Left forelimb (tissue), 1 donor: Measurements from ENCODE around the gene ARID3A.

Source experiments
- DNase-seq: peaks from one replicate; pipeline ENCODE4 v3.0.0-alpha.2; 2018; ENCODE audit warnings: low spot score

ARID3A gene

GRCh38 chr19:1004803-1005664 is 79.2 kb downstream of the ARID3A start:
- no peak for DNase-seq

- no peak for DNase-seq
These were observed 81.0 kb downstream of the ARID3A start for GRCh38 chr19:1006711-1007398.

DNA sequence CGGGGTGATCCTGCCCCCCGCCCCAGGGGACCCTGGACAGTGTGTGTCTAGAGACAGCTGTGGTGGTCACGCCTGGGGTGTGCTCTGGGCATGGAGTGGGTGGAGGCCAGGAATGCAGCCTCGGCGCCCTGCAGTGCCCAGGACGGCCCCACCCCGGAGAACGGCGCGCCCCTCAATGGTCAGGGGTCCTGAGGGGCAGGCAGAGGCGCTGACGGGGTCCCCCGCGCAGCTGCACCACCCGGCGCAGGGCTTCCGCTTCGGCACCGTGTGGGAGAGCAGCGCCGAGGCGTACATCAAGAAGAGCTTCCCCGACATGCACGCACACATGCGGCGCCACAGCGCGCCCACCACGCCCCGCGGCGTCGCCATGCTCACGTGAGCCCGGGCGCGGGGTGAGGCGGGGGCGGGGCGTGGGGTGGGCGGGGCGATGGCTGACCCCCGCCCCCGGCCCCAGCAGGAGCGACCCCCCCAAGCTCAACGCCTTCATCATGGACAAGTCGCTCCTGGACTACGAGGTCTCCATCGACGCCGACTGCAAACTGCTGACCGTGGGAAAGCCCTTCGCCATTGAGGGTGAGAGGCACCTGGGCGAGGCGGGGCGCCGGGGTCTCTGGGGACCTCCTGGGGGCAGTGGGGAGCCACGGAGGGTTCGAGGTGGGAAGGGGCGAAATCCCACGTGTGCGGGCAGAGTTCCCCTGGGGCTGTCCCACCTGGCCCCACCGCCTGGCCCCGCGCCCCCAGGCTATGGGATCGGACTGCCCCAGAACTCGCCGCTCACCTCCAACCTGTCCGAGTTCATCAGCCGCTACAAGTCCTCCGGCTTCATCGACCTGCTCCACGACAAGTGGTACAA is 81.8 kb downstream of the ARID3A start:
- DNase-seq: no peak

DNA sequence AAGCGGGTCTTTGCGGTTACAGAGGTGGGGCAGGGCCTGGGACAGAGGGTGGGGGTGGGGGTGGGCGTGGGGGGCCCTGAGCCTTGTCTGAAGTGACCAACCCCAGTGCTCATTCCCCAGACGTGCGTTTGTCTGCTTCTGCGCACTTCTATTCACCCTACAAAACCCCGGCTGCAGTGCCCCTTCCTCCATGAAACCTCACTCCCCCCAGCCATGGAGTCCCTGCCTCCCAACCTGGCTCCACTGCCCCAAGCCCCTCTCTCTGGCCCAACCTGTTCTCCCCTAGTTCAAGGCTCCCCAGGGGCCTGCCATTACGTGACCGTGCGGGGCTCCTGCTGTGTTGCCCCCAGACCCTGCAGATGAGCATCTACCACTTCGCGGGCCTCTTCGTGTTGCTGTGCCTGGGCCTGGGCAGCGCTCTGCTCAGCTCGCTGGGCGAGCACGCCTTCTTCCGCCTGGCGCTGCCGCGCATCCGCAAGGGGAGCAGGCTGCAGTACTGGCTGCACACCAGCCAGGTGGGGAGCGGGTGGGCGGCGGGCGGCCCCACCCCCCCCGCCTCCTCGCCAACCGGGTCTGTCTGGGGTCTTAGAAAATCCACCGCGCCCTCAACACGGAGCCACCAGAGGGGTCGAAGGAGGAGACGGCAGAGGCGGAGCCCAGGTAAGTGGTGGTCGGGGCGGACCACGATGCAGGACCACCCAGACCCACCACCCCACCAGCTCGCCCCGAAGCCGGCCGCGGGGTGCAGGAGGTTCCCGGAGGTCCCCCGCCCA is 82.6 kb downstream of the ARID3A start:
- DNase-seq: no peak

GRCh38 chr19:1009041-1009980 is 83.5 kb downstream of the ARID3A start:
- no peak for DNase-seq

DNA sequence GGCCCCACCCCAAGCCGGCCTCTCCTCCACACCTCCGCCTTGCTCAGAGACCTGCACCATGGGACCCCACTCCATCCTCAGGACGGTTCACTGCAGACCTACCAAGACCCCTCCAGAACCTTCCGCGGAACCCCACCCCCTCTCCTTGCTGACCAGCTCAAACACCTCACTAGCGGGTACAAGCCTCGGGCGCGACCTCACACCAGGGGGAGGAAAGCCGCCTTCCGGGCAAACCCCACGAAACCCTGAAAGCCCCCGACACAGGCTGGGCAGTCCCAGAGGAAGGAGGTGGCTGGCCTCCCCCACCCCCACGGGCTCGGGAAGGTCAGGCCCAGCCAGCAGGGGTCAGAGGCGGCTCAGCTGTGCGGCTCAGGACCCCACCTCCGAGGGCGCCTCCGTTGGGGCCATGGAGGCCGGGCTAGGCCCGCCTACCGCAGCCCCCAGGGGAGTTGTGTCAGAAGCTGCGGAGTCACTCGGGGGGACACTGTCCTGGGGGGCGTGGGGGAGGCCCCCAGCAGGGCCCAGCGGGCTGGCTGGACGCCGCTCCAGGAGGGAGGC is 84.2 kb downstream of the ARID3A start:
- DNase-seq: no peak

GRCh38 chr19:1010586-1011510 is 85.0 kb downstream of the ARID3A start:
- no peak for DNase-seq

DNA sequence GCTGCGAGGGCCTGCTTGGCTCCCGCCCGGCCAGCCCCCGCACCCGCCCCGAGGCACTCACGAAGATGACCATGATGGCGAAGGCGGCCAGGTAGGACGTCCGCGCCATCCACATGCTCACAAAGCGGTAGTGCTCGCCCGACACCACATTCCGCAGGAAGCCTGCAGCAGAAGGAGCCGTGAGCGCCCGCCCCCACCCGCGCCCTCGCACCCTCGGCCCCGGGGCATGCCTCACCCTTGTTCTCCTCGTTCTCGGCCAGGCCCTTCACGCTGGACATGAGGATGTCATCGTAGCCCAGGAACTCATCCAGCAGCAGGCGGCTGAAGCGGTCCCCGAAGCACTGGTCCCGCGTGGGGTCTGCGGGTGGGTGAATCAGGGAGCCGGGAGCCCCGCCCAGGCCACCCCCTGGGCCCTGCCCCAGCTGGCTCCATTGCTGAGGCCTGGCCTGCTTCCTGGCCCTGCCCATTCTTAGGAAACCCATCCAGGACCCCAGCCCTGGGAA is 86.0 kb downstream of the ARID3A start:
- no peak for DNase-seq

- DNase-seq: no peak
These were observed 86.5 kb downstream of the ARID3A start for GRCh38 chr19:1012334-1012733.

GRCh38 chr19:1013218-1013617 is 87.4 kb downstream of the ARID3A start:
- DNase-seq: no peak

DNA sequence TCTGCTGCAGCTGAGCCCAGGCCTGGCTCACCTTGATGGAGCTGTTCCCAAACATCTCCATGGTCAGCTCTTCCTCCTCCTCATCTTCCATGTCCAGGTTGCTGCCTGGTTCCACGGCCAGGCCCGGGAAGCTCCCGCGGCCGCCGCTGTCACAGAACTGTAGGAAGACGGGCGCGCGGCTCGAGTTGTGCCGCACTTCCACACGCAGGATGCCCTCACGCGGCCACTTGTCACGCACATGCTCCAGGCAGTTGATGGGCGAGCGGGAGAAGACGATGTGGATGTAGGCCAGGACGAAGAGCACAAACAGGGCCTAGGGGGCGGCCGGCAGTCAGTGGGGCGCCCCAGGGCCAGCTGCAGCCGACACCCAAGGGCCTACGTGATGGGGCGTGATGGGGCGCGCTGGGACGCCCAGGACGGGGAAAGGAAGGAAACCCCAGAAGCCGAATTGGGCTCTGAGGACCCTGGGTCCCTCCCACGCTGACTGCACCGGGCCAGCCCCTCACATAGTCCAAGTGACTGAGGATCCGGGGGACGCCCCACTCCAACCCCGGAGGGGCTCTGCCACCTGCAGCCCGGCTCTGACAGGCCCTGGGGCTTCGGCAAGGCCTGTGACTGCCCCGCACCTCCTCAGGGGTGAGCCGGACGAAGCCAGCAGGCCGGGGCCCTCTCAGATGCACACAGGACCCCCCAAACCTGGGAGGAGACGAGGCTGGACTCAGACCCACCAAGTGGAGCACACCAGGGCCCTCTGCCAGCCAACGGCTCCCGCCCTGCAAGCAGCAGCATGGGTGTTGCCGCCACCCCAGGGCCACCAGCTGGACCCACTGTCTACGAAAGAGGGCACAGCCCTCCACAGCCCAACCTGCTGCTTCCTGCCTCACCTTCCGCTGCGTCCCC is 88.6 kb downstream of the ARID3A start:
- no peak for DNase-seq

DNA sequence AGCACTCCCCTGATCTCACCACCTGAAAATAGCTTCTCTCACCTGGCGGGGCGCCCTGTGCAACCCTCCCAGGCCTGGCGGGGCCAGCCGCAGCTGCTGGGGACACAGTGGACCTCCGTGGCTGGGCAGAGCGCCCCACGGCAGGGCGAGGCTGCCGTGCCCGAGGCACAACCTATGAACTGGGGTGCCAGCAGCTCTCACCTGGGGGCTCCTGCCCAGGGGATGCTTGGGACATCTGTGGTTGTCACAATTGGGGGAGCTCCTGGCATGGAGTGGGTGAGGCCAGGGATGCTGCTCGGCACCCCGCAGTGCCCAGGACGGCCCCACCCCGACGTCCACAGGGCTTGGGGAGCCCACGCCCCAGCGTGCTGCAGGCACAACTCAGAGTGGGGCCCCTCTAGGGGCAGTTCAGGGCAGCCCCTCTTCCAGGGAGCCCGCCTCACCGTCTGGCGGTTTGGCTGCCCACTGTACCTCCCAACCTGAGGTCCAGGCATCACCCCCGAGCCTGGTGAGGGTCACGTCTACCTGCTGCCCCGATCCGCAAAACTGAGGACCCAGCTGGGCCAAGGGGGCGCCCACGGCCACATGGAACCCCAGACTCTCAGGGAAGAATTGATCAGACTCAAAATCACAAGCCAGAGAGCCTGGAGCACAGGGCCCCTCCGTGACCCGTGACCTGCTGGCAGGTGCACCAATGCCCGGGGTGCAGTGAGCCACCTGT is 89.4 kb downstream of the ARID3A start:
- no peak for DNase-seq

DNA sequence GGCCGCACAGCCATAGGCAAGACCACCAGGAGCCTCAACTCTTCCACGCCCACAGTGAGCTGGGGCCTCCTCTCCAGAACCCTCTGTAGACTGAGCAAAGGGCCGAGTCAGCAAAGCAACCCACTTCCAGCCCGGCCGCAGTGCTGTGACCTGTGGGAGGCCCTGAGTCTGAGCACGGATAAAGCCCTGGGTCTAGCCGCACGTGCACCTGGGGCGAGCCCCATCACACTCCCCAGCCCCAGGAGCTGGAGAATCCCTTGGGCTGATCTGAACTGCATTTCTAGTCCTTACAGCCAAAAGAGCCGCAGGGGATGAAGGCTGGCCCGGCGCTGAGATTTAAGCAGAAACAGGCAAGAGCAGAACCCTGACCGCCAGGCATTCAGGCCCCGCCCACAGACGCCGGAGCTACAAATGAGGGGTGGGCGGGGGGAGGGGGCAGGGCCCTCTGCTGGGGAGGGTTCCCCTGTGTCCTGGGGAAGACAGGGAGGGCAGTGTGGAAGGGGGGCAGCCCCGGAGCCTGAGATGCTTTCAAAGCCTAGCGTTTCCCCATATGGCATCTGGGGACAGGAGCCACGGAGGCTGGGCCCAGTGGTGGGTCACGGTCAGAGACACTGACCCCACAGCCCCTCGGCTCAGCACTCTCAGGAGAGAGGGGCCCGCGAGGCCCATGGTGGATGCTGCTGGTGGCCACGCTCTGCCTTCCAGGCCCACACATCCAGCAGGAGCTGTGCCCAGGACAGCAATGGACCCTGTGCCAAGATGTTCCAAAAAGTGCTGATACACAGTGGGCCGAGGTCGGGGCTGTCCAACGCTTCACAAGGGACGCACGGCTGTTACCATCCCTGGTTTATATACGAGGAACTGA is 90.2 kb downstream of the ARID3A start:
- DNase-seq: no peak

DNA sequence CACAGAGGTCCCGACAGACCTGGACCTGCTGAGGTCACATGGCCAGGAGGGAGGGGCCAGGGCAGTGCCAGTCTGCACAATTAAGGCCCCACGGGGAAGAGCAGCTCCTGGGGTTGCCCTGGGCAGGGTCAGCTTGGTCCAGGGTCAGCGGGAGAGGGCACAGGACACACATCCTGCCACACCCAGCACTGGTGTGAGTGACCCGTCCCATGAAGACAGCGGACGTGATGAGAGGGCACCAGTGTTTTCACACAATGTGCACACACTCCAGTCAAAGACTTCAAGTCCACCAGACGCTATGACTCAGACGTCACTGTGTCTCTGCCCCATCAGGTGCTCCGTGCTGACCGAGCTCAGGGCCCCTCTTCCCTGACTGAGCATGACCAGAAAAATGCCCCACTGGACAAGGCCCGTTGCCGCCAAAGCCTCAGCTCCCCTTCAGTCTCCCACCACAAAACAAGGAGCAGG is 90.8 kb downstream of the ARID3A start:
- DNase-seq: no peak

GRCh38 chr19:1017115-1017905 is 91.5 kb downstream of the ARID3A start:
- no peak for DNase-seq
